Adrenal gland (tissue), 12 donors: Measurements from ENCODE around the gene KRTAP10-9. TPM values are rescaled to one million over a fixed set of nuclear protein-coding genes. Genes with fewer than 3 reads are reported as not detected.
"Not testable (repeated sequence)": the region's sequence is repeated elsewhere in the genome, so short reads cannot be mapped to it uniquely, and the experiment has no call there.

Experiments
- DNase-seq, 7 donors: peaks; one replicate each; pipeline ENCODE4 v3.0.0-alpha.2; 2019 to 2020
- H3K27ac ChIP-seq, 5 donors: fragments of 200-600 bp; sonication (generic) in 4 of 5; 1 replicate in 3 of 5; 2 replicates in 2 of 5; pipeline versions ENCODE4 v1.5.1 to v1.8.0; 2016 to 2020; ENCODE audit warnings: mild to moderate bottlenecking in 1 of 5
- H3K27me3 ChIP-seq: fragments of 200-600 bp; 2 replicates; pipeline ENCODE4 v1.8.0; 2021
- H3K36me3 ChIP-seq, 2 donors: fragments of 200-600 bp; replicated peaks in 1 of 2; 1 replicate in 1 of 2; 2 replicates in 1 of 2; pipeline versions ENCODE4 v1.5.1 to v1.8.0; 2018 to 2022
- H3K4me1 ChIP-seq, 2 donors: fragments of 200-600 bp; replicated peaks in 1 of 2; 1 replicate in 1 of 2; 2 replicates in 1 of 2; pipeline versions ENCODE4 v1.5.1 to v1.8.0; 2018 to 2021
- H3K4me3 ChIP-seq, 4 donors: fragments of 200-600 bp; sonication (generic) in 3 of 4; one replicate each; pipeline ENCODE4 v1.5.1; 2016 to 2018
- H3K9me3 ChIP-seq, 3 donors: fragments of 200-600 bp; sonication (generic) in 1 of 3; replicated peaks in 1 of 3; 1 replicate in 2 of 3; 2 replicates in 1 of 3; pipeline versions ENCODE4 v1.5.1 to v1.8.0; 2016 to 2021
- CTCF ChIP-seq, 6 experiments: fragments of 450-650 bp in 4 of 6; fragments of 200-600 bp in 2 of 6; sonication (generic) in 1 of 6; IDR thresholded peaks; 1 replicate in 5 of 6; 2 replicates in 1 of 6; pipeline versions ENCODE4 v1.5.1 to v1.8.0; 2016 to 2021; ENCODE audit warnings: antibody characterized with exemption in 6 of 6, mild to moderate bottlenecking in 2 of 6, moderate library complexity in 1 of 6
- POLR2A ChIP-seq, 2 donors: fragments of 450-650 bp; IDR thresholded peaks; one replicate each; pipeline ENCODE4 v1.6.1; 2017; ENCODE audit warnings: antibody characterized with exemption in 2 of 2, mild to moderate bottlenecking in 2 of 2, moderate library complexity in 1 of 2
- WGBS, 4 donors: extraction: QIAGEN DNeasy Blood & Tissue Kit in 2 of 4; methylation state at CpG; one replicate each; pipeline versions ENCODE4 v1.1.5 to v1.1.7; 2013 to 2017; 5-methylcytosine and 5-hydroxymethylcytosine counted together
- intact Hi-C, 2 donors: fragments of 100-400 bp; cut with DNase I; formaldehyde crosslinking; loops; one replicate each; pipeline versions ENCODE4 v1.14.1 to v1.15.0; 2022 to 2023
- polyA plus RNA-seq, 3 donors: library from polyadenylated mRNA; stranded (reverse); fragments of 200-250 nt in 2 of 3; fragments of 350-450 nt in 1 of 3; fragmentation: Illumina TruSeq in 1 of 3; extraction: RNeasy Lipid Tissue Mini Kit (QIAGEN cat#74804) in 1 of 3; gene quantifications; one replicate each; pipeline ENCODE4 v1.2.3, GENCODE V29; 2013 to 2014
- total RNA-seq, 9 donors: library from RNA; depleted of rRNA in 4 of 9; stranded (reverse); fragments of >200 nt in 4 of 9; fragments of 120-200 nt in 1 of 9; fragmentation: NEBNext Ultra II Directional in 1 of 9; extraction: Animal tissue kit (Norgen Biotek cat#: 25700) in 1 of 9; gene quantifications; one replicate each; pipeline versions ENCODE4 v1.1.0 to v1.2.4, GENCODE V29; 2013 to 2023
- donor health status: healthy with polysubstance abuse.
- donor health status: Bipolar disorder and iron deficiency.
- donor health status: DM: yes; HTN: yes; CAD: no.
- donor health status: DM: no; HTN: no; CAD: no.
- donor health status: DM: no; HTN: no; CAD: no.
- donor health status: DM: yes; HTN: yes; CAD: no.

KRTAP10-9 gene
- total and polyA plus RNA-seq, 12 donors: not detected

- DNase-seq: no peak
- intact Hi-C loops: no loop called here
- Histone ChIP-seq H3K36me3 (no peaks in the 10 kb centered on the region), H3K27me3 (peaks cover 8% of the 10 kb centered on the region), H3K9me3 (no peaks in the 10 kb centered on the region), H3K4me1 (no peaks in the 10 kb centered on the region), H3K27ac (no peak overlapping the region), H3K4me3 (no peak overlapping the region)
- 67 to 76% (median 70%) methylated on average over 4 of the region's 4 CpGs for WGBS, 4 donors
- TF ChIP-seq CTCF (IDR thresholded peaks at IDR 0.05) (no peak), POLR2A (IDR thresholded peaks at IDR 0.05) (no peak)
Measured at GRCh38 chr21:44606495-44606894, 20.4 kb upstream of the KRTAP10-9 start.

GRCh38 chr21:44609193-44609592 is 17.7 kb upstream of the KRTAP10-9 start:
- H3K9me3 ChIP-seq: no peaks in the 10 kb centered on the region
- no peak overlapping the region for H3K4me3 ChIP-seq
- H3K4me1 ChIP-seq: no peaks in the 10 kb centered on the region
- no peaks in the 10 kb centered on the region for H3K27me3 ChIP-seq
- no peak for DNase-seq
- TF ChIP-seq CTCF (IDR thresholded peaks at IDR 0.05) (no peak), POLR2A (IDR thresholded peaks at IDR 0.05) (no peak)
- intact Hi-C loops: no loop called here
- no peak overlapping the region for H3K27ac ChIP-seq
- H3K36me3 ChIP-seq: no peaks in the 10 kb centered on the region

- H3K36me3 ChIP-seq, H3K4me1 ChIP-seq, H3K9me3 ChIP-seq, H3K27me3 ChIP-seq, H3K27ac ChIP-seq, H3K4me3 ChIP-seq, intact Hi-C loops, DNase-seq: not testable (repeated sequence)
- WGBS, 4 donors: 86 to 91% (median 87%) methylated on average over 4 to 7 of the region's 7 CpGs
Measured at GRCh38 chr21:44610157-44610843, 16.6 kb upstream of the KRTAP10-9 start.

- no peaks in the 10 kb centered on the region for H3K4me1 ChIP-seq
- TF ChIP-seq CTCF (IDR thresholded peaks at IDR 0.05) (no peak), POLR2A (IDR thresholded peaks at IDR 0.05) (no peak)
- no peaks in the 10 kb centered on the region for H3K36me3 ChIP-seq
- H3K27me3 ChIP-seq: no peaks in the 10 kb centered on the region
- no peak for DNase-seq
- intact Hi-C loops: no loop called here
- H3K4me3 ChIP-seq: no peak overlapping the region
- no peaks in the 10 kb centered on the region for H3K9me3 ChIP-seq
- 60 to 85% (median 76%) methylated on average over 3 to 4 of the region's 4 CpGs for WGBS, 4 donors
- no peak overlapping the region for H3K27ac ChIP-seq
Measured at GRCh38 chr21:44611551-44611950, 15.3 kb upstream of the KRTAP10-9 start.

- Histone ChIP-seq H3K36me3 (no peaks in the 10 kb centered on the region), H3K27ac (no peak within 1 kb of the TSS), H3K4me3 (no peak within 1 kb of the TSS), H3K4me1 (no peaks in the 10 kb centered on the region), H3K9me3 (no peaks in the 10 kb centered on the region), H3K27me3 (no peaks in the 10 kb centered on the region)
- no peak for DNase-seq
- 68 to 91% (median 85%) methylated on average over 3 to 8 of the region's 8 CpGs for WGBS, 4 donors
- TF ChIP-seq CTCF (IDR thresholded peaks at IDR 0.05): no peak
- TF ChIP-seq POLR2A (IDR thresholded peaks at IDR 0.05): no peak
- intact Hi-C loops: no loop called here
Measured at GRCh38 chr21:44612029-44612486, 14.8 kb upstream of the KRTAP10-9 start, which contains the start of gene KRTAP10-8. TSS of gene KRTAP10-8 (plus strand) at chr21:44612079. CDS start at chr21:44612101, 22 bp downstream.
